Panc1 (cell line): ENCODE measurements around the gene MRPL14. TPM values are rescaled to one million over a fixed set of nuclear protein-coding genes. Genes with fewer than 3 reads are reported as not detected.

Source experiments
- ATAC-seq: fragments of 200-7000 bp; cut with Tn5 transposase; 2 replicates; pipeline ENCODE4 v1.9.1; 2020; ENCODE audit warnings: mild to moderate bottlenecking, moderate library complexity
- BruUV-seq: library from RNA; stranded (reverse); fragments of 400-500 nt; replicated peaks from 2 replicates; lab custom pipeline; 2021; lab: Mats Ljungman, UMichigan
- CTCF ChIA-PET: fragments of 300-600 bp; sonication (Branson Sonifier 250); formaldehyde crosslinking; loops from one replicate; lab custom pipeline; 2022; ENCODE audit warnings: antibody characterized with exemption; lab: Charles Lee
- POLR2A ChIA-PET: fragments of 300-600 bp; sonication (Branson Sonifier 250); formaldehyde crosslinking; loops from one replicate; lab custom pipeline; 2022; ENCODE audit warnings: antibody characterized with exemption; lab: Charles Lee
- DNase-seq: peaks from one replicate; pipeline ENCODE4 v3.0.0-alpha.2; 2010; ENCODE audit warnings: low read depth, low spot score
- H3K27ac ChIP-seq: 2 replicates; pipeline ENCODE4 v1.5.1; 2011; ENCODE audit warnings: mild to moderate bottlenecking, low read length, inconsistent platforms
- H3K27me3 ChIP-seq: fragments of 200-500 bp; sonication (Bioruptor generic); 2 replicates; pipeline ENCODE4 v1.6.0; 2014; ENCODE audit warnings: low read length, inconsistent platforms; ENCODE audit not compliant: control insufficient read depth, insufficient read depth
- H3K36me3 ChIP-seq: fragments of 200-500 bp; sonication (Bioruptor generic); 2 replicates; pipeline ENCODE4 v1.5.1; 2014; ENCODE audit warnings: inconsistent platforms, mild to moderate bottlenecking, low read length, moderate library complexity; ENCODE audit not compliant: control insufficient read depth, insufficient read depth
- H3K4me1 ChIP-seq: 2 replicates; pipeline ENCODE4 v1.5.1; 2011; ENCODE audit warnings: inconsistent platforms, mild to moderate bottlenecking, low read length, moderate library complexity; ENCODE audit not compliant: control insufficient read depth, insufficient read depth
- H3K4me3 ChIP-seq, 2 experiments: 2 replicates each; pipeline ENCODE4 v1.5.1; 2011 to 2012; ENCODE audit warnings: low read depth in 2 of 2, low read length in 2 of 2, mild to moderate bottlenecking in 2 of 2, inconsistent platforms in 1 of 2, moderate library complexity in 1 of 2
- H3K9me3 ChIP-seq: fragments of 200-500 bp; sonication (Bioruptor generic); 2 replicates; pipeline ENCODE4 v1.5.1; 2014; ENCODE audit warnings: low read depth, mild to moderate bottlenecking, inconsistent platforms, low read length, moderate library complexity; ENCODE audit not compliant: control insufficient read depth, insufficient read depth
- CTCF ChIP-seq: fragments of 450-650 bp; IDR thresholded peaks from 2 replicates; pipeline ENCODE4 v1.5.1; 2017; ENCODE audit warnings: mild to moderate bottlenecking
- POLR2AphosphoS5 ChIP-seq: IDR thresholded peaks from 2 replicates; pipeline ENCODE4 v1.6.1; 2012; ENCODE audit warnings: mild to moderate bottlenecking, low read depth, low read length, moderate library complexity
- SIN3A ChIP-seq: IDR thresholded peaks from 2 replicates; pipeline ENCODE4 v1.6.1; 2012; ENCODE audit warnings: low read depth, mild to moderate bottlenecking, low read length, moderate library complexity, borderline replicate concordance; ENCODE audit not compliant: insufficient read depth
- TCF7L2 ChIP-seq: IDR thresholded peaks from 2 replicates; pipeline ENCODE4 v1.6.1; 2011; ENCODE audit warnings: mild to moderate bottlenecking, low read depth, low read length, inconsistent platforms
- in situ Hi-C: cut with HindIII; loops from 2 replicates; pipeline ENCODE4 v1.10.0; 2016; ENCODE audit warnings: low sequenced_read_pairs, low pct_unique_long_range_greater_than_20kb
- intact Hi-C: fragments of 100-400 bp; cut with micrococcal nuclease; formaldehyde crosslinking; loops from one replicate; pipeline ENCODE4 v1.10.0; 2022; ENCODE audit not compliant: unreplicated experiment
- total RNA-seq: library from RNA; stranded (reverse); gene quantifications from one replicate; pipeline ENCODE4 v1.2.1, GENCODE V29; 2021; ENCODE audit not compliant: unreplicated experiment
- TF ChIP-seq, protein P1 (sequence below), 2 experiments: IDR thresholded peaks; 2 replicates each; pipeline ENCODE4 v1.6.1; 2011 to 2012; ENCODE audit warnings: low read depth in 2 of 2, control low read depth in 1 of 2, low read length in 1 of 2, mild to moderate bottlenecking in 1 of 2, moderate library complexity in 1 of 2; ENCODE audit not compliant: insufficient read depth in 1 of 2

MRPL14 gene
- total RNA-seq, 1 experiment from 2014 or later, result 82.0 TPM

DNA sequence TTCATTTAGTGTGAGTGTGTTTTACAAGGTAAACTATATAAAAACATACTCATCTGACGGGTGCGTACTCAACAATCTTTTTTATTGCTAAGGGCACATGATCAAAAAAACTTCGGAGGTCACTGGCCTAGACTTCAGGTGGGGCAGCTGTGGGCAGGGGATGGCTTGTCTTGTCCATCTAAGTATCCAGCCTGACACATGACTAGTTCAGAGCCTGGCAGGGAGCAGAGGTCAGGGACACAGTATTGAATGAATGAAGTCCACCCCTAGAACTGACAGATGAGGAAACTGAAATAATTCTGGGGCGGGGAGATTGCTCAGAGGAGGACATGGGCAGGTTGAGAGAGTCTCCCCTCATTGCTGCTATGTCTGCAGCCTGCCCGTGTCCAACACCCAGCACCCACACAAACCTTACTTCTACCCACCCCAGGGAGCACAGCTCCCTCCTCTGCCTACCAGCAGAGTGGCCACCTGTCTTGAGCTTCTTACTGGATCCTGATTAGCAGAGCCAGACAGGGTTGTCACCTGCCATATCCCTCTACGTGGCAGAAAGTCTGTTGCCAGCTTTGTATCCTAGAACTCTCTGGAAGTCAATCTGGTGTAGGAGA is 48.9 kb downstream of the MRPL14 start:
- DNase-seq, result no peak
- H3K36me3 ChIP-seq, result no peaks in the 10 kb centered on the region
- H3K4me3 ChIP-seq, result no peak overlapping the region
- H3K9me3 ChIP-seq, result no peaks in the 10 kb centered on the region
- ATAC-seq, result no peak
- ChIA-PET CTCF (interaction anchor here (0.5 to 1.9 kb wide), 11 partner anchors 42 to 412 kb away, joined by 3 to 13 read pairs (median 4); partner anchors contain the start of gene VEGFA), POLR2A (no interaction called here)
- BruUV-seq, result no TSS peak
- in situ Hi-C loops (no loop called here), intact Hi-C loops (loop anchor here (2.0 to 10.0 kb wide), 3 partner anchors 124 to 471 kb away; no protein-coding TSS in a partner anchor)
- H3K4me1 ChIP-seq, result peaks cover 17% of the 10 kb centered on the region
- peak overlapping the region; percentile 12; the same call in 1 of the 2 replicates for H3K27ac ChIP-seq
- H3K27me3 ChIP-seq, result no peaks in the 10 kb centered on the region
- no peak for TF ChIP-seq POLR2AphosphoS5
- TF ChIP-seq, protein P1, sequence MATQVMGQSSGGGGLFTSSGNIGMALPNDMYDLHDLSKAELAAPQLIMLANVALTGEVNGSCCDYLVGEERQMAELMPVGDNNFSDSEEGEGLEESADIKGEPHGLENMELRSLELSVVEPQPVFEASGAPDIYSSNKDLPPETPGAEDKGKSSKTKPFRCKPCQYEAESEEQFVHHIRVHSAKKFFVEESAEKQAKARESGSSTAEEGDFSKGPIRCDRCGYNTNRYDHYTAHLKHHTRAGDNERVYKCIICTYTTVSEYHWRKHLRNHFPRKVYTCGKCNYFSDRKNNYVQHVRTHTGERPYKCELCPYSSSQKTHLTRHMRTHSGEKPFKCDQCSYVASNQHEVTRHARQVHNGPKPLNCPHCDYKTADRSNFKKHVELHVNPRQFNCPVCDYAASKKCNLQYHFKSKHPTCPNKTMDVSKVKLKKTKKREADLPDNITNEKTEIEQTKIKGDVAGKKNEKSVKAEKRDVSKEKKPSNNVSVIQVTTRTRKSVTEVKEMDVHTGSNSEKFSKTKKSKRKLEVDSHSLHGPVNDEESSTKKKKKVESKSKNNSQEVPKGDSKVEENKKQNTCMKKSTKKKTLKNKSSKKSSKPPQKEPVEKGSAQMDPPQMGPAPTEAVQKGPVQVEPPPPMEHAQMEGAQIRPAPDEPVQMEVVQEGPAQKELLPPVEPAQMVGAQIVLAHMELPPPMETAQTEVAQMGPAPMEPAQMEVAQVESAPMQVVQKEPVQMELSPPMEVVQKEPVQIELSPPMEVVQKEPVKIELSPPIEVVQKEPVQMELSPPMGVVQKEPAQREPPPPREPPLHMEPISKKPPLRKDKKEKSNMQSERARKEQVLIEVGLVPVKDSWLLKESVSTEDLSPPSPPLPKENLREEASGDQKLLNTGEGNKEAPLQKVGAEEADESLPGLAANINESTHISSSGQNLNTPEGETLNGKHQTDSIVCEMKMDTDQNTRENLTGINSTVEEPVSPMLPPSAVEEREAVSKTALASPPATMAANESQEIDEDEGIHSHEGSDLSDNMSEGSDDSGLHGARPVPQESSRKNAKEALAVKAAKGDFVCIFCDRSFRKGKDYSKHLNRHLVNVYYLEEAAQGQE (IDR thresholded peaks at IDR 0.05; ENCODE audit: insufficient read depth in 1 of 2, low read depth in 2 of 2, low read length in 1 of 2), result no peak
- TF ChIP-seq CTCF, result no peak
- TF ChIP-seq TCF7L2, result no peak
- TF ChIP-seq SIN3A, result no peak

- BruUV-seq, result no TSS peak
- in situ Hi-C loops, result no loop called here
- H3K36me3 ChIP-seq, result no peaks in the 10 kb centered on the region
- ChIA-PET POLR2A (no interaction called here), CTCF (interaction anchor here (0.6 kb wide), 1 partner anchor 411 kb away, joined by 3 read pairs; no protein-coding TSS in a partner anchor)
- H3K4me1 ChIP-seq, result peaks cover 22% of the 10 kb centered on the region
- H3K4me3 ChIP-seq, result no peak overlapping the region
- intact Hi-C loops, result loop anchor here (5.0 to 10.0 kb wide), 2 partner anchors 123 to 470 kb away; no protein-coding TSS in a partner anchor
- no peaks in the 10 kb centered on the region for H3K27me3 ChIP-seq
- ATAC-seq, result no peak
- no peak for TF ChIP-seq TCF7L2
- TF ChIP-seq SIN3A, result no peak
- TF ChIP-seq POLR2AphosphoS5, result no peak
- no peak for TF ChIP-seq CTCF
- TF ChIP-seq, protein P1 (IDR thresholded peaks at IDR 0.05; ENCODE audit: insufficient read depth in 1 of 2, low read depth in 2 of 2, low read length in 1 of 2), result no peak
- no peak for DNase-seq
- H3K27ac ChIP-seq, result no peak overlapping the region
- no peaks in the 10 kb centered on the region for H3K9me3 ChIP-seq
Measured at GRCh38 chr6:44077214-44077946, 49.9 kb downstream of the MRPL14 start.
